Large intestine (tissue), 12 donors: Measurements from ENCODE around the gene CAMK2N1. TPM values are rescaled to one million over a fixed set of nuclear protein-coding genes. Genes with fewer than 3 reads are reported as not detected.

Experiments used
- DNase-seq, 2 donors: peaks; one replicate each; pipeline versions ENCODE4 v3.0.0 to v3.0.0-alpha.2; 2013
- H3K27ac ChIP-seq: one replicate; pipeline ENCODE4 v1.5.1; 2013; ENCODE audit warnings: low read length
- H3K27me3 ChIP-seq: 2 replicates; pipeline ENCODE4 v1.6.1; 2013; ENCODE audit warnings: low read length; ENCODE audit not compliant: control insufficient read depth, insufficient read depth
- H3K36me3 ChIP-seq: 2 replicates; pipeline ENCODE4 v1.6.1; 2013; ENCODE audit warnings: low read length; ENCODE audit not compliant: control insufficient read depth, insufficient read depth
- H3K4me1 ChIP-seq: one replicate; pipeline ENCODE4 v1.6.1; 2013; ENCODE audit warnings: low read length; ENCODE audit not compliant: control insufficient read depth, insufficient read depth
- H3K4me3 ChIP-seq: one replicate; pipeline ENCODE4 v1.5.1; 2013; ENCODE audit warnings: low read length
- H3K9me3 ChIP-seq: one replicate; pipeline ENCODE4 v1.6.1; 2013; ENCODE audit warnings: mild to moderate bottlenecking, low read depth, low read length, moderate library complexity; ENCODE audit not compliant: control insufficient read depth
- WGBS: methylation state at CpG from one replicate; pipeline ENCODE4 v1.1.5; 2013; ENCODE audit warnings: low lambda C conversion rate; ENCODE audit not compliant: insufficient coverage; 5-methylcytosine and 5-hydroxymethylcytosine counted together
- long read RNA-seq, 11 donors: transcript quantifications; one replicate each; lab custom pipeline, GENCODE V29; 2026
- polyA plus RNA-seq: library from polyadenylated mRNA; unstranded; fragments of 120-200 nt; gene quantifications from one replicate; pipeline ENCODE4 v1.2.1, GENCODE V29; 2013

Gene CAMK2N1
- 194 TPM for polyA plus RNA-seq
- long read RNA-seq, donor 1, transcript CAMK2N1-201 (2 exons, 2,336 nt) = major isoform, 103 of 103 reads
- long read RNA-seq, donor 1, partial matches to known transcripts = 0 of 103 reads
- long read RNA-seq, donor 1, other reads (novel, unspliced or antisense) = 0 of 103 reads
- long read RNA-seq, donor 2, transcript CAMK2N1-201 (2 exons, 2,336 nt) = major isoform, 230 of 232 reads
- long read RNA-seq, donor 2, partial matches to known transcripts = 0 of 232 reads
- long read RNA-seq, donor 2, other reads (novel, unspliced or antisense) = 0 of 232 reads
- long read RNA-seq, donor 3 = 0 reads
- long read RNA-seq, donor 4, transcript CAMK2N1-201 (2 exons, 2,336 nt) = major isoform, 22 of 22 reads
- long read RNA-seq, donor 4, partial matches to known transcripts = 0 of 22 reads
- long read RNA-seq, donor 4, other reads (novel, unspliced or antisense) = 0 of 22 reads
- long read RNA-seq, donor 5, transcript CAMK2N1-201 (2 exons, 2,336 nt) = major isoform, 61 of 62 reads
- long read RNA-seq, donor 5, partial matches to known transcripts = 0 of 62 reads
- long read RNA-seq, donor 5, other reads (novel, unspliced or antisense) = 0 of 62 reads
- long read RNA-seq, donor 6, transcript CAMK2N1-201 (2 exons, 2,336 nt) = major isoform, 142 of 144 reads
- long read RNA-seq, donor 6, partial matches to known transcripts = 0 of 144 reads
- long read RNA-seq, donor 6, other reads (novel, unspliced or antisense) = 0 of 144 reads
- long read RNA-seq, donor 7, transcript CAMK2N1-201 (2 exons, 2,336 nt) = major isoform, 80 of 80 reads
- long read RNA-seq, donor 7, partial matches to known transcripts = 0 of 80 reads
- long read RNA-seq, donor 7, other reads (novel, unspliced or antisense) = 0 of 80 reads
- long read RNA-seq, donor 8, transcript CAMK2N1-201 (2 exons, 2,336 nt) = major isoform, 187 of 191 reads
- long read RNA-seq, donor 8, partial matches to known transcripts = 0 of 191 reads
- long read RNA-seq, donor 8, other reads (novel, unspliced or antisense) = 0 of 191 reads
- long read RNA-seq, donor 9, transcript CAMK2N1-201 (2 exons, 2,336 nt) = major isoform, 118 of 120 reads
- long read RNA-seq, donor 9, partial matches to known transcripts = 0 of 120 reads
- long read RNA-seq, donor 9, other reads (novel, unspliced or antisense) = 0 of 120 reads
- long read RNA-seq, donor 10, transcript CAMK2N1-201 (2 exons, 2,336 nt) = major isoform, 157 of 160 reads
- long read RNA-seq, donor 10, partial matches to known transcripts = 0 of 160 reads
- long read RNA-seq, donor 10, other reads (novel, unspliced or antisense) = 0 of 160 reads
- long read RNA-seq, donor 11, transcript CAMK2N1-201 (2 exons, 2,336 nt) = major isoform, 137 of 227 reads
- long read RNA-seq, donor 11, partial matches to known transcripts = 88 of 227 reads
- long read RNA-seq, donor 11, other reads (novel, unspliced or antisense) = 0 of 227 reads

DNA sequence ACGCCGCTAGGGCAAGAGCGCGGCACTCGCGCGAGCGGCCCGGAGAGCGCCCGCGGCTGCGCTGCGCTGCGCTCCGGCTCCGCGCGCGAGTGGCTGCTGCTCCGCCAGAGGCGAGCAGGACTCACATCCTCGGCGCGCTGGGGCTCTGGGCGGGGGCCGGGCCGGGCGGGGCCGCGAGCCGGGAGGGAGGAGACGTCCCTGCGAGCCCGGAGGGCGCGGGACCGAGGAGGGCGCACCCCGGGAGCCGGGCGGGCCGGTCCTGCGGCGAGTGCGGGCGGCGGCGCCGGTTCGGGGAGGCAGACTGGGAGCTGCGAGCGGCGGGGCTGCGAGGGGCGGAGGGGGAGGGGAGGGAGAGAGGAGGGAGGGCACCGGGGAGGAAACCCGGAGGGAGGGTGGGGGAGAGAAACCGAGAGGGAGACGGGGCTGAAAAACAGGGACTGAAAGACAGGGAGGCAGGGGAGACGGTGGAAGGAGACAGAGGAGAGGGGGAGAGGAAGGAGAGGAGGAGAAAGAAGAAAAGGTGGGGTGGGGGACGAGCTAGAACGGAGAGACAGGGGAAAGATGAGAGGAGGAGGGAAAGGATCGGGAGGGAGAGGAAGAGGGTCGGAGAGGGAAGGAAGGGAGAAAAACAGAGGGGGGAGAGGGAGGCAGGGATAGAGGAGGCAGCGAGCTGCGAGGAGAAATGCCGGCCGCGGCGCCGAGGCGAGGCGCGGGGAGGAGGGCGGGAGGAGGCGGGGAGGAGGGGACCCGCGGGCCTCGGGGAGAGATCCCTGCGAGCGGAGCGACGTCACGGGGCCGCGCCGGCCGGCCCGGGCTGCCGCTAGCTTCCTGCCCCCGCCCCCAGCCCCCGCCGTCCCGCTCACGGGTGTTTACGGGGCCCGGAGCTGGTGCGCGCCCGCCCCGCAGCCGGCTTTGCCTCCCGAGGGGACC, at the start of gene CAMK2N1:
TSS of gene CAMK2N1 (minus strand) at position 684 of the 930 bp plus-strand sequence. CDS start 831 bp downstream, outside the sequence.
- H3K36me3 ChIP-seq = peaks cover 2% of the 10 kb centered on the region
- H3K4me3 ChIP-seq = peak within 1 kb of the TSS; percentile 96
- no peaks in the 10 kb centered on the region for H3K9me3 ChIP-seq
- DNase-seq = peak; percentile 72 to 90
- WGBS = 1% methylated on average over 6 of the region's 104 CpGs
- peak within 1 kb of the TSS; percentile 98 for H3K27ac ChIP-seq
- peaks cover 39% of the 10 kb centered on the region for H3K4me1 ChIP-seq
- H3K27me3 ChIP-seq = no peaks in the 10 kb centered on the region

- H3K9me3 ChIP-seq = no peaks in the 10 kb centered on the region
- H3K27me3 ChIP-seq = peaks cover 43% of the 10 kb centered on the region
- H3K4me1 ChIP-seq = no peaks in the 10 kb centered on the region
- H3K4me3 ChIP-seq = no peak overlapping the region
- 80% methylated on average over 2 of the region's 12 CpGs for WGBS
- H3K36me3 ChIP-seq = no peaks in the 10 kb centered on the region
- DNase-seq = no peak
- H3K27ac ChIP-seq = no peak overlapping the region
Measured at GRCh38 chr1:20534659-20535417, 48.8 kb upstream of the CAMK2N1 start.

GRCh38 chr1:20533635-20534034, 47.6 kb upstream of the CAMK2N1 start:
- WGBS = no CpG with 5 or more reads among the region's 4 CpGs
- no peaks in the 10 kb centered on the region for H3K9me3 ChIP-seq
- no peak for DNase-seq
- no peak overlapping the region for H3K27ac ChIP-seq
- no peaks in the 10 kb centered on the region for H3K4me1 ChIP-seq
- no peak overlapping the region for H3K4me3 ChIP-seq
- no peaks in the 10 kb centered on the region for H3K36me3 ChIP-seq
- H3K27me3 ChIP-seq = peaks cover 44% of the 10 kb centered on the region

GRCh38 chr1:20530901-20531300, 44.9 kb upstream of the CAMK2N1 start:
- no peak overlapping the region for H3K4me3 ChIP-seq
- no peak for DNase-seq
- H3K36me3 ChIP-seq = no peaks in the 10 kb centered on the region
- H3K9me3 ChIP-seq = no peaks in the 10 kb centered on the region
- H3K4me1 ChIP-seq = no peaks in the 10 kb centered on the region
- H3K27ac ChIP-seq = no peak overlapping the region
- H3K27me3 ChIP-seq = peaks cover 41% of the 10 kb centered on the region
- WGBS = no CpG with 5 or more reads among the region's 6 CpGs

DNA sequence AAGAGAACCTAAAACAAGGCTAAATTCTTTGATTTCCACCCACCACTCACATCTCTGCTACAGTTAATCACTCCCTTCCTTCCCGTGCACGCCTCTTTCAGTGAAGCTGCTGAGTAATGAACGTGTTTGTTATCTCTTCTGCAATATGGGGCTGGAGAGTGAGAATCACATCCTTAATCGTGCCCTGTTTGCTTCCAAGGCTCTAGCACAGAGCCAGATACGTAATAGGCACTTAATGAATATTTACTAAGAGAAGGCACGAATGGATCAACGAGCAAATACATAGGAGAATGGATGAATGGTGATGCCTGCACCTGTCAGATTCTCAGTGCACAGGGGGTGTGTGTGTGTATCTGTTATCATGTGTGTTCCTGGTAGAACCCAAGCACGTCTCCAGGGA, 44.3 kb upstream of the CAMK2N1 start:
- 40% methylated on average over 1 of the region's 8 CpGs for WGBS
- no peaks in the 10 kb centered on the region for H3K36me3 ChIP-seq
- H3K27me3 ChIP-seq = peaks cover 38% of the 10 kb centered on the region
- H3K9me3 ChIP-seq = no peaks in the 10 kb centered on the region
- H3K4me1 ChIP-seq = no peaks in the 10 kb centered on the region
- no peak overlapping the region for H3K27ac ChIP-seq
- no peak overlapping the region for H3K4me3 ChIP-seq
- no peak for DNase-seq

DNA sequence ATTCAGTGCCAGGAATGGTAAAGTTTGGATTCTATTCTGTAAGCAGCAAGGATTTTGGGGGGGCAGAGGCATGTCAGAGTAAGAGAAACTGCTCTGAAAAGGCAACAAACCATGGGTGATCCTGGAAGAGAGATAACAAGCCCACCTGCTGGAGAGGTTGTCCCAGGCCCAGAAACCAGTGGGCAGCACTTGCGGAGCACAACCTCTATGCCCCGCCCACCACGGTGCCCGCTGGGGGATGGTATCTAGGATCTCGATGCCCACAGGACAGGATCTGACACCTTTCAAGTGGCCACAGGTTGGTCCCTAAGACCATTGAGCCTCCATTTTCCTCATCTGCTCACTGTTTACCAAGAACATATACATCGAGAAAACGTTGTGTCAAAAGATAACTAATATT, 42.2 kb upstream of the CAMK2N1 start:
- H3K4me3 ChIP-seq = no peak overlapping the region
- H3K27me3 ChIP-seq = peaks cover 27% of the 10 kb centered on the region
- no peak for DNase-seq
- H3K4me1 ChIP-seq = no peaks in the 10 kb centered on the region
- no CpG with 5 or more reads among the region's 7 CpGs for WGBS
- H3K27ac ChIP-seq = no peak overlapping the region
- H3K36me3 ChIP-seq = no peaks in the 10 kb centered on the region
- H3K9me3 ChIP-seq = no peaks in the 10 kb centered on the region

GRCh38 chr1:20526267-20526666, 40.3 kb upstream of the CAMK2N1 start:
- Histone ChIP-seq H3K36me3 (no peaks in the 10 kb centered on the region), H3K27ac (no peak overlapping the region), H3K27me3 (peaks cover 23% of the 10 kb centered on the region), H3K4me1 (no peaks in the 10 kb centered on the region), H3K4me3 (no peak overlapping the region), H3K9me3 (no peaks in the 10 kb centered on the region)
- no peak for DNase-seq
- whole genome bisulfite sequencing = no CpG with 5 or more reads among the region's 6 CpGs

DNA sequence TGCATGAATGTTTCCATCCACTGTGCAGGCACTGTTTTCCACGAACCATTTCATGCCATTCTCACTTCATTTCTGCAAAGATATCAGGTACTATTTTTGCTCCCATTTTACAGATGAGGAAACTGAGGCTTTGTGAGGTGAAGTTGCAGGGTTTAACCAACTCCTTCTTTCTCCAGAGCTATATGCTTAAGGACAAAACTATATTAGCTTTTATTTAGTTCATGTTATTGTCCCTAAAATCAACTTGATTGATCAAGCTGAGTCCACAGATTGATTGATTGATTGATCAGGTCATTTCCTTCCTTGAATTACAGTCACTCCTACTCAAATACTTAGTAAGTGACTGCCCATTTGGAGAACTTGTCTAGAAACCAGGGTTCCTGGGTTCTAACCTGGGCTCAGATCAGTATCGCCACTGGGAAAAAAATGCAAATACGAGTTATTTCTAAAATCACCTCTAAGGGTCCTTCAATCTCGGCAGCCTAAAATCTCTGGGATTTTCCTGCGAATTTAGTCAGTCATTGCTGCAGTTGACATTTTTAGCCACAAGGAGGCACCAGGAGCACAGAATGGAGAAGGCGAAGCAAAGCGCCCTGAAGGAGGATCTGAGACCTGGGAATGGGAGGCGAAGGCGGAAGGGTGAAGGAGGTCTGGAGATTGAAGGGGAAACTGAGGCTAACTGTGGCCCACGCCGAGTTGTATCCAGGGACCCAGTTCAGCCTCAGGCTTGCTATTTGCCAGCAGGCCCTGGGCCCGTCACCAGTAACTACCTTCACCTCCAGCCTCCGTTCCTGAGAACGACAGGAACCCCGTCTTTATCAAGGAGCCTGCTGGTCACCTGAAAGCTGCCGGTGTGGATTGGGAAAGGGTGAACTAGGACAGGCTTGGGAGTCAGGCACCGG, 36.2 kb upstream of the CAMK2N1 start:
- H3K27me3 ChIP-seq = peaks cover 6% of the 10 kb centered on the region
- DNase-seq = peak; percentile 45 to 64
- no peak overlapping the region for H3K4me3 ChIP-seq
- no peaks in the 10 kb centered on the region for H3K4me1 ChIP-seq
- H3K27ac ChIP-seq = no peak overlapping the region
- 0% methylated on average over 2 of the region's 17 CpGs for WGBS
- no peaks in the 10 kb centered on the region for H3K36me3 ChIP-seq
- H3K9me3 ChIP-seq = no peaks in the 10 kb centered on the region
